MV-4-11 (cell line): ENCODE data around the gene KRTAP4-6.
"Not testable (repeated sequence)": the region's sequence is repeated elsewhere in the genome, so short reads cannot be mapped to it uniquely, and the experiment has no call there.

Source experiments
- DNase-seq: peaks from one replicate; lab custom pipeline; 2025; lab: John Stamatoyannopoulos, UW

Gene KRTAP4-6

GRCh38 chr17:41107941-41108450 is 32.3 kb downstream of the KRTAP4-6 start:
- peak; percentile 31 for DNase-seq

- not testable (repeated sequence) for DNase-seq
These were observed 35.0 kb downstream of the KRTAP4-6 start, which contains the start of gene KRTAP4-9 for GRCh38 chr17:41105347-41105746. Gene KRTAP4-9, plus strand, starts transcription at chr17:41105389. Its CDS starts 0 bp downstream, at chr17:41105389.

- not testable (repeated sequence) for DNase-seq
These were observed 35.8 kb downstream of the KRTAP4-6 start for GRCh38 chr17:41104386-41105038.

GRCh38 chr17:41103896-41104295 is 36.4 kb downstream of the KRTAP4-6 start:
- DNase-seq: no peak

- DNase-seq: no peak
These were observed 38.6 kb downstream of the KRTAP4-6 start, which contains the start of gene KRTAP4-16 for GRCh38 chr17:41101586-41102259. Gene KRTAP4-16, minus strand, starts transcription at chr17:41102209. Its CDS starts 0 bp downstream, at chr17:41102209.

GRCh38 chr17:41099682-41100480 is 40.5 kb downstream of the KRTAP4-6 start:
- DNase-seq: not testable (repeated sequence)

GRCh38 chr17:41098481-41098880 is 41.9 kb downstream of the KRTAP4-6 start:
- DNase-seq: no peak

- no peak for DNase-seq
These were observed 42.3 kb downstream of the KRTAP4-6 start, which contains the start of gene KRTAP4-8 for GRCh38 chr17:41098042-41098441. Gene KRTAP4-8, minus strand, starts transcription at chr17:41098142. Its CDS starts 58 bp downstream, at chr17:41098084.

- no peak for DNase-seq
These were observed 44.3 kb downstream of the KRTAP4-6 start for GRCh38 chr17:41096055-41096454.
